HepG2 (cell line): ENCODE measurements around the gene TMEM191B.
"Not testable (repeated sequence)": the region's sequence is repeated elsewhere in the genome, so short reads cannot be mapped to it uniquely, and the experiment has no call there.

Experiments
- HMG20A ChIP-seq: IDR thresholded peaks from 2 replicates; pipeline ENCODE4 v1.6.1; 2016; ENCODE audit warnings: borderline replicate concordance
- MZF1 ChIP-seq: sonication (generic); formaldehyde crosslinking; IDR thresholded peaks from 2 replicates; pipeline ENCODE4 v1.8.1; 2023; ENCODE audit warnings: mild to moderate bottlenecking, missing genetic modification reagents, borderline replicate concordance
- NBN ChIP-seq: fragments of 450-650 bp; conservative IDR thresholded peaks from 2 replicates; pipeline ENCODE4 v1.6.1; 2017
- NR3C1 ChIP-seq: sonication (generic); formaldehyde crosslinking; IDR thresholded peaks from 2 replicates; pipeline ENCODE4 v1.4.0; 2020; ENCODE audit warnings: missing genetic modification reagents
- SP5 ChIP-seq: IDR thresholded peaks from 2 replicates; pipeline ENCODE4 v1.6.1; 2016; ENCODE audit warnings: low read depth, borderline replicate concordance
- TCF7 ChIP-seq: sonication (generic); IDR thresholded peaks from 2 replicates; pipeline ENCODE4 v1.6.1; 2016; ENCODE audit warnings: antibody characterized with exemption, low read depth
- TOE1 ChIP-seq: sonication (generic); formaldehyde crosslinking; IDR thresholded peaks from 2 replicates; pipeline ENCODE4 v1.4.0; 2020; ENCODE audit warnings: mild to moderate bottlenecking, missing genetic modification reagents
- XRCC5 ChIP-seq: fragments of 200-400 bp; formaldehyde crosslinking; optimal IDR thresholded peaks from 2 replicates; pipeline ENCODE3; 2017; ENCODE audit warnings: mild to moderate bottlenecking, low read length
- ZFAT ChIP-seq: sonication (generic); formaldehyde crosslinking; conservative IDR thresholded peaks from 2 replicates; pipeline ENCODE4 v1.8.1; 2023; ENCODE audit warnings: missing genetic modification reagents, inconsistent platforms
- ZNF740 ChIP-seq: sonication (generic); formaldehyde crosslinking; IDR thresholded peaks from 2 replicates; pipeline ENCODE4 v1.4.0; 2020; ENCODE audit warnings: missing genetic modification reagents
- ZSCAN9 ChIP-seq: IDR thresholded peaks from 2 replicates; pipeline ENCODE4 v1.6.1; 2016; ENCODE audit warnings: borderline replicate concordance
- TF ChIP-seq, protein P1 (sequence below): sonication (generic); formaldehyde crosslinking; IDR thresholded peaks from 2 replicates; pipeline ENCODE4 v1.8.1; 2023; ENCODE audit warnings: missing genetic modification reagents, inconsistent platforms, borderline replicate concordance
- TF ChIP-seq, protein P2 (sequence below): sonication (generic); formaldehyde crosslinking; IDR thresholded peaks from 2 replicates; pipeline ENCODE4 v1.5.0; 2020; ENCODE audit warnings: mild to moderate bottlenecking, missing genetic modification reagents, moderate library complexity

- not testable (repeated sequence) for TF ChIP-seq SP5 (CRISPR knock-in tag); TOE1 (CRISPR knock-in tag); TCF7; ZSCAN9 (CRISPR knock-in tag); ZNF740 (CRISPR knock-in tag); NR3C1 (CRISPR knock-in tag); XRCC5; NBN; MZF1; ZFAT (CRISPR knock-in tag)
- TF ChIP-seq HMG20A (CRISPR knock-in tag), result peak; percentile 32; the same call in 1 of the 2 replicates
- TF ChIP-seq, protein P1, sequence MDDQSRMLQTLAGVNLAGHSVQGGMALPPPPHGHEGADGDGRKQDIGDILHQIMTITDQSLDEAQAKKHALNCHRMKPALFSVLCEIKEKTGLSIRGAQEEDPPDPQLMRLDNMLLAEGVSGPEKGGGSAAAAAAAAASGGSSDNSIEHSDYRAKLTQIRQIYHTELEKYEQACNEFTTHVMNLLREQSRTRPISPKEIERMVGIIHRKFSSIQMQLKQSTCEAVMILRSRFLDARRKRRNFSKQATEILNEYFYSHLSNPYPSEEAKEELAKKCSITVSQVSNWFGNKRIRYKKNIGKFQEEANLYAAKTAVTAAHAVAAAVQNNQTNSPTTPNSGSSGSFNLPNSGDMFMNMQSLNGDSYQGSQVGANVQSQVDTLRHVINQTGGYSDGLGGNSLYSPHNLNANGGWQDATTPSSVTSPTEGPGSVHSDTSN (CRISPR knock-in tag), result not testable (repeated sequence)
- TF ChIP-seq, protein P2, sequence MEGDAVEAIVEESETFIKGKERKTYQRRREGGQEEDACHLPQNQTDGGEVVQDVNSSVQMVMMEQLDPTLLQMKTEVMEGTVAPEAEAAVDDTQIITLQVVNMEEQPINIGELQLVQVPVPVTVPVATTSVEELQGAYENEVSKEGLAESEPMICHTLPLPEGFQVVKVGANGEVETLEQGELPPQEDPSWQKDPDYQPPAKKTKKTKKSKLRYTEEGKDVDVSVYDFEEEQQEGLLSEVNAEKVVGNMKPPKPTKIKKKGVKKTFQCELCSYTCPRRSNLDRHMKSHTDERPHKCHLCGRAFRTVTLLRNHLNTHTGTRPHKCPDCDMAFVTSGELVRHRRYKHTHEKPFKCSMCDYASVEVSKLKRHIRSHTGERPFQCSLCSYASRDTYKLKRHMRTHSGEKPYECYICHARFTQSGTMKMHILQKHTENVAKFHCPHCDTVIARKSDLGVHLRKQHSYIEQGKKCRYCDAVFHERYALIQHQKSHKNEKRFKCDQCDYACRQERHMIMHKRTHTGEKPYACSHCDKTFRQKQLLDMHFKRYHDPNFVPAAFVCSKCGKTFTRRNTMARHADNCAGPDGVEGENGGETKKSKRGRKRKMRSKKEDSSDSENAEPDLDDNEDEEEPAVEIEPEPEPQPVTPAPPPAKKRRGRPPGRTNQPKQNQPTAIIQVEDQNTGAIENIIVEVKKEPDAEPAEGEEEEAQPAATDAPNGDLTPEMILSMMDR, result not testable (repeated sequence)
Measured at GRCh38 chr22:18496227-18496626, 31.4 kb upstream of the TMEM191B start.
